Activated T-cell treated with anti-CD3 and anti-CD28 coated beads, Interleukin-2, amount 50 U/mL, for 1 hour (primary cell): ENCODE results near the gene CH25H.

Experiments used
- DNase-seq: peaks from one replicate; pipeline ENCODE4 v3.0.0-alpha.2; 2020

The CH25H gene

DNA sequence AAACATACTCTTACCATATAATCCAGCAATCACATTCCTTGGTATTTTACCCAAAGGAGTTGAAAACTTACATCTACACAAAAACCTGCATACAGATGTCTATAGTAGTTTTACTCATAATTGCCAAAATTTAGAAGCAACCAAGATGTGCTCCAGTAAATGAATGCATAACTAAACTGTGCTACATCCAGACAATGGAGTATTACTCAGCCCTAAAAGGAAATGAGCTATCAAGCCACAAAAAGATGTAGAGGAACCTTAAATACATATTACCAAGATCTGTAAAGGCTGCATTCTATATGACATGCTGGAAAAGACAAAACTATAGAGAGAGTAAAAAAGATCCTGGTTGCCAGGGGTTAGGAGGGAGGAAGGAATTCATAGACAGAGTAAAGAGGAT is 21.8 kb upstream of the CH25H start:
- no peak for DNase-seq

DNA sequence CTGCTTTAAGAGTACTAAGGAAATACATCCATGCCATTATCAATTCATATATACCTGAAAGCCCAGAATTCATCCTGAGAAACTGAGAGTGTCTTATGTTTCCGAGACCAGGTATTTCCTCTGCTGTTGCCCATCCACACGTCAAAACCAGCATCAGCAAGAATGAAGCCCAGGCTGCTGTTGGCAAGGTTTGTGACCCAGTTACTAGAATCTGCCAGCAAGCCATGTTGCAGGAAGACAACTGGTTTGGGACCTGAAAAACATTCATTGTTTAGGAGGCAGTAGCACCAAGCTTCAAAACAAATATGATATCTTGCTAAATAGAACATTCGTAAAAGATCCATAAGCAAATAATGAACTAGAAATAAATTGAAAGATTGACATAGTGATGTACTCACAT is 21.0 kb upstream of the CH25H start:
- no peak for DNase-seq

DNA sequence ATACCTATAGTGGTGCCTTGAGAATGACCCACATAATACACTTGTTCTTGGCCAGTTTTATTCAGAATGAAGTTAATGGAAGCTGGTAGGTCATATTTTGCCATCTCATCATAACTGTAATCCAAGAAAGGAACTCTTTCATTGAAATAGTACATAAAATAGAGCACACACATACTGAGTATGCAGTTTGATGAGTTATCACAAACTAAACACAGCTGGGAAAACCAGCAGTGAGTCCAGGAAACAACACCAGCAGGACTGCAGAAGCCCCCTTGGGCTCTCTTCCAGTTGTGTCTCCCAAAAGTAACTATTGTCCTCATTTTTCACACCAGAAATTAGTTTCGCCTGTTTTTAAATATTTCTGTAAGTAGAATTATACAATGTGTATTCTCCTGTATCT is 19.8 kb upstream of the CH25H start:
- no peak for DNase-seq

DNA sequence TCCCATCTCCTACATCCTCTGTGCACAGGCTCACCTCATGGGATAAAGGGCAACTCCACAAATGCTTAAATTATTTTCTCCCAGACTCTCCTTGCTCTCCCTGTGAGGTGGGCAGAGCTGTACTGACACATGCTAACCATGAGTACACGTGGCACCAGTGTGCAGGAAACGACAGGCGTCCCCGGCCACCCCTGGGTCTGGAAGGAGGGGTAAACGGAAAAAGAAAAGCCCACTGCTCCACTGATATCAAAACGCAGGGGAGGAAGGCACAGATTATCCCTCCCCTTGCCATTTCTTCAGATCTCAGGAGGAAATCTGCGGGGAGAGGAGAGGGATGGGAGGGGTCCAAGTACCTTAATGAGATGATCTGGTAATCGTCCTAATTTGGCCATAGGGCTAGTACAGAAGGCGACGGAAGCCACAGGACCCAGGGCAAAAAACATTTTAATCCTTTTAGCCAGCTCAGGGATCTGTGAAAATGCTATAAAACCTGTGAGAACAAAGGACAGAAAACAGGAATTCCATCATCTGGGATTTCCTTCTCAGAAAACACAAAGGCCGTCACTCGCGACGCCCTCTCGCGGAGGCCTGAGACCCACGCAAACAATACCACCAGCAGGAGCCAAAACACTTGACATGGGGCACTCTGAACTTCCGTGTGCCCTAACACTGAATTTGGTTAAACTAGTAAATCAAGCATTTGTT is 17.8 kb upstream of the CH25H start:
- DNase-seq = no peak

- no peak for DNase-seq
Observed at GRCh38 chr10:89221919-89222318, 14.8 kb upstream of the CH25H start.

DNA sequence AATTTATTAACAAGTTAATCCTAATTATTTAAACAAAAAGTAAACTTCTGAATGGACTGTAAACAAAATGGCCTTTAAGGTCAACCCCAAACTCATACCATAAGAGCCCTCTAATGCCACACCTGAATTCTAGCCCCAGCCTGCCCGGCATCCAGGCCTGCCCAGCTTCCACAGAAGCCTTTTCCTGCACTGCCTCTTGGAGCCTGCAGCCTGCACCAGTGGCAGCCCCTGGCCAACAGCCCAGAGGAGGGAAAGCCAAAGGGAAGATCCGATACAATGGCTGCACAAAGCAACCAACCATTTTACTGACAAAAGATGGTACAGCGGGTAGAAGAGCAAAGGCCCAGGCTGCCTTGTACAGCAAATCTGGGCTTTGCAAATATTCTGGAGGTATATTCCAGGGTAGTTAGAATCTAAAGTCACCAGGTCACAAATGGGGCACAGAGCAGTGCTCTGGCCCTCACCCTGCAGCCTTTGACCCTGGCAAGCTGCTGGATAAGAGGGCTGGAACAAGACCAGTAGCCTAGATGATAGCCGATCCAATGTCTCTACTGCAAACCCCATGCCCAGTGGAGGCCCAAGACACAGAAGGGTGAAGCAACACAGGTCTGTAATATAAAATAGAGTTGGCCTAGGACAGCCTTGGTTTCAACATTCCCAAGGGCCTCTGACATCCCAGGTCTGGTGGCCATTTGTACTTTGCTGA is 12.5 kb upstream of the CH25H start:
- DNase-seq = no peak

GRCh38 chr10:89217057-89217990 is 10.2 kb upstream of the CH25H start:
- peak; percentile 54 for DNase-seq

- DNase-seq = no peak
Observed at GRCh38 chr10:89216056-89216455, 8.9 kb upstream of the CH25H start.

- no peak for DNase-seq
Observed at GRCh38 chr10:89215511-89215910, 8.4 kb upstream of the CH25H start.

GRCh38 chr10:89214566-89215165 is 7.5 kb upstream of the CH25H start:
- DNase-seq = no peak

GRCh38 chr10:89213191-89213808 is 6.2 kb upstream of the CH25H start:
- DNase-seq = no peak

DNA sequence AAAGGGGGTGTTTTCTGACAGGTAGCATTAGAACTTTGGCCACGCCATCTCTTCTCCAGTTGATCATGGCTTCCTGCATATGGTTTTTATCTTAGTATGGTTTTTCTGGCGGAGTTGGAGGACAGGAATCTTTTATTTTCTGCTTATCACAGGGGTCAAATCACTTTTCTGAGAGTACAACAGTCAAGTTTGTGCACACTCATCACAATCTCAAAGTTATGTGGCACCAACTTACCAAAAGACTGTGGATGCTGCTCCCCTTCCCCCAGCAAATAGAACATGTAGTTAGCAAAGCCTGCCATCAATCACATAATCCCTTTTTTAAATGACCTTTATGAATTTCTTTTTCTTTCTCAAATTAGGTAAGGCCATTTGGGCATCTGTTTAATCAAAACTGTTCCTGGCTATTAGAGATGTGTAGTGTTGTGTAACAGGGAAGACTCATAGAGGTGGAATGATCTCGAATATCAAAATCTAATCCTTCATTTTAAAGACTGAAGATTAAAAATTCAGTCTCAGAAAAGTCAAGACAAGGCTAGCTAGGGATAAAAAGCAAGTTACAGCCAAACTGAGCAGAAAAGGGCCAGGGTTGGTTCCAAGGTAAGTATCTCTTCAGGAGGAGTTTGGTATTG is 3.8 kb upstream of the CH25H start:
- DNase-seq = no peak

- DNase-seq = no peak
Observed at GRCh38 chr10:89209718-89210117, 2.6 kb upstream of the CH25H start.

DNA sequence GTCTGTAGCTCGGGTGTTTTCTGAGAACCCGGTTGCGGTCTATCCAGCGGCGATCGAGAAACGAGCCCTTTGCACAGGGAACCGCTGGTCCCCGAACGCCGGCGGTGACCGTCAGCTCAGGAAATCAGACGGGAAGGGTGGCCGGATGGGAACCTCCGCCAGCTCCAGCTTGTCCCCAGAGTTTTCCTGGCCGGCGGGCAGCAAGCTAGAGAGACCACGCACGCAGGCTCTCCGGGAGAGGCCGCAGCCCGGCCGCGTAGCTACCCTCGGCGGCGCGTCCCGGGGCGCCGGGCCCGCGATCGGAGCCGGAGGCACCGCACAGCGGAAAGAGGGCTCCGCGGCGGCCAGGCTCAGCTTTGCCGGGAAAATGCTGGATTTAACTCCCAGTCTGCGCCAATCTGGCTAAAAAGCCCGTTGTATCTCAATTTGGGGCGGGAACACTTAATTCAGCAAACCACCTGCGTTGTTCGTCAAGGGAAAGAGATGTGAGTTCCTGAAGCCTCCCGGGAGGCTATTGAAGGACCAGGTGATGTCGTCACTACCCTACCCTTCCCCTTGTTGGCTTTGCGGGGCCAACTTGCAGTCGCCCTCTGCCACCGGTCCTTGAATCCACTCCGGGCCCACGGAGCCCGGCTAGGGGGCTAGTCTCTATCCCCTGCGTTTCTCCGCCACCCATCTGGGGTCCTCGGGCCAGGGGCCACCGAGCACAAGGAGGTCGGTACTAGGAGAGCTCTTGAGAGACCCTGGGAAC is 859 bp upstream of the CH25H start:
- DNase-seq = peak; percentile 39

DNA sequence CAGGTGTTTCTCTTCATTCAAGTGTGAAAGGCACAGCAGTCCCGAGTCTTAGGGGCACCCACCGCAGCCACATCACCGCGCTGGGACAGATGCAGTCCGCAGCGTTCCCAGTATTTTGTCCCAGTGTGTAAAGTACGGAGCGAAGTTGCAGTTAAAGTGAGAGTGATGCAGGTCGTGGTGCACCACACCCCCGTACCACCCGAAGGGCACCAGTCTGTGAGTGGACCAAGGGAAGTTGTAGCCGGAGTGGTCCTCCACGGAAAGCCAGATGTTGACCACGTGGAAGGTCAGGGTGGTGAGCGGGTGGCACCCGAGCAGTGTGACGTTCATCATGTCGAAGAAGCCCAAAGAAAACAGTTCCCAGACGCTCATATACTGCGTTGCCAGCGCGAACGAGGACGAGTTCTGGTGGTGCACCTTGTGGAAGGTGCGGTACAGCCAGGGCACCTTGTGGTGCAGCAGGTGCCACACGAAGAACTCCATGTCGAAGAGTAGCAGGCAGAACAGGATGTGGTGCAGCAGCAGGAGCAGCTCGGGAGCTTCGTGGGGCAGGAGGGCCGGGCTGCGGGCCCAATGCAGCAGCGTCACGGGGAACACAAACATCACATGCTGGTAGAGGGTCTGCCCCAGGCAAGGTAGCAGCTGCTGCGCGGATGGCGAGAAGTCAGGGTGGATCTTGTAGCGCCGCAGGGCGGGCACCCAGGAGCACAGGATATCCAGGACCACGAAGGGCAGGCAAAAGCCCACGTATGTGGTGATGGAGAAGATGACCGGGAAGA is 526 bp downstream of the CH25H start:
- DNase-seq = peak; percentile 48

DNA sequence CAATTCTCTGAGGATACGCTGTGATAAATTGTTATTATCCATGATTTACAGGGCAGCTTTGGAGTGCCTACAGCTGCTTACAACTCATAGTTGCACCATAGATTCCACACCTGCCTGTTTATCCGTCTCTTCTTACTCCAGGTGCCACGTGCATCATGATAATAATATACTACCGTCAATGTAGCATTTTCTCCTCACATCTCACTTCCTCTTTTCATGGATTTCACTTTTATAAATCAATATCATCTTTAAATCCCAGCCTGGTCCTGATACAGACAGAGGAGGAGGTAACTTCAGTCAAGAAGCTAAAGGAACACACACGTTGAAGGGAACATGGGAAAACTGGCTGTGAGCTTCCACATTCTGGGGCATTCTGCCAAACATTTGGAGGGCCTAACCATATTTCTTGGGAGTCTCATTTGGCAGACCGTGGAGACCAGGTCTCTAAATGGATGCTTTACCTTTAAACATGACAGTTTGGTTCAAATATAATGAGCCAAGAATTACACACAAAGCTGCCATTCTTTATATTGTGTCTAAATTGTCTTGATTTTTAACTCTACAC is 2.4 kb downstream of the CH25H start:
- DNase-seq = no peak

- no peak for DNase-seq
Observed at GRCh38 chr10:89203237-89203636, 3.9 kb downstream of the CH25H start.

DNA sequence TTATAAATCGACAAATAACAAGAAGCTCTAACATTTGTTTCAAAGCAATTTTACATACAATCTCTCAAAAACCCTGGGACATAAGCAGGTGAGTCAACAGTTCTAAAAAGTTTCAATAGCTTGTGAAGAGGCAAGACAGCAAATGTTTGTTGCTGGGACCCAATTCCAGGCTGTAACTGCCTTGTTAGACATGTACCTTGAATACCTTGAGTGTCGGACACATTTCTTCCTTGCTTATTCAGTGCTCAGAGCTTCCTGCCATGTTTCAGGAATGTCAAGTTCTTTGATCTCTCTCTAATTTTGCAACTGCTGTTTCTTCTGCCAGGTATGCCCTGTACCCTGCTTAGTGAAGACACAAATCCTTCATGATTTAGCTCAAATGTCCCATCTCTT is 5.1 kb downstream of the CH25H start:
- DNase-seq = no peak

GRCh38 chr10:89201345-89202032 is 5.6 kb downstream of the CH25H start:
- DNase-seq = no peak

DNA sequence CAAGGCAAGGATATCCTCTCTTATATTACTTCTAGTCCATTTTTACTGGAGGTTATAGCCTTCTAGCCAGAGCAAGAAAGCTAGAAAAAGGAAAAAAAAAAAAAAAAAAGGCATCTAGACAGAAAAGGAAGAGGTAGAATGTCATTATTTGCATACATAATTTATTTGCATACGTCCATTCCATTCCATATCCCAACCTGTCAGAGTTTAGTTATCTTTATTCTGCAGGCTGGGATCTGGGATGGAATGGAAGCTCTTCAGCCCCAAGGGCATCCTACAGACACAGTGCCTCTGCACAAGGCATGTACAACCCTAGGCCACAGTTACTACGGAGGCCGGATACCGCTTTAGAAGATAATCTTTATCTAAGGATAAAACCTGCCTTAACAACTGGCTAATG is 9.6 kb downstream of the CH25H start:
- DNase-seq = no peak
